ENCODE results near the gene DPP9. TPM values are rescaled to one million over a fixed set of nuclear protein-coding genes. Genes with fewer than 3 reads are reported as not detected.

Gene DPP9
- polyA plus RNA-seq, 1 of the 3 experiments (the other 2 are of a cell fraction), result 17.1 TPM

GRCh38 chr19:4664642-4665041, 59.0 kb downstream of the DPP9 start:
- TF ChIP-seq USF2 (IDR thresholded peaks at IDR 0.05; ENCODE audit: borderline replicate concordance, low read depth, low read length) (no peak), PBX3 (IDR thresholded peaks at IDR 0.05) (no peak), NRF1 (IDR thresholded peaks at IDR 0.05; ENCODE audit: low read depth, low read length) (no peak), FOXM1 (IDR thresholded peaks at IDR 0.05; ENCODE audit: low read depth) (no peak), MEF2A (IDR thresholded peaks at IDR 0.05; ENCODE audit: borderline replicate concordance, low read depth) (no peak), GATA2 (CRISPR knock-in tag; IDR thresholded peaks at IDR 0.05) (no peak), SMC3 (IDR thresholded peaks at IDR 0.05; ENCODE audit: low read depth, low read length) (no peak), TEAD4 (IDR thresholded peaks at IDR 0.05; ENCODE audit: borderline replicate concordance, insufficient read depth) (no peak), RFX5 (IDR thresholded peaks at IDR 0.05; ENCODE audit: low read length) (no peak), POLR2AphosphoS5 (IDR thresholded peaks at IDR 0.05; ENCODE audit: low read depth, low read length) (no peak), JUND (IDR thresholded peaks at IDR 0.05) (no peak), ZBTB33 (IDR thresholded peaks at IDR 0.05; ENCODE audit: borderline replicate concordance, low read depth) (no peak), FOSL2 (IDR thresholded peaks at IDR 0.05; ENCODE audit: borderline replicate concordance, low read depth) (no peak), GABPA (IDR thresholded peaks at IDR 0.05; ENCODE audit: low read depth) (no peak), TCF12 (IDR thresholded peaks at IDR 0.05) (no peak), TAF1 (IDR thresholded peaks at IDR 0.05; ENCODE audit: borderline replicate concordance, low read depth, low read length) (no peak), USF1 (IDR thresholded peaks at IDR 0.05; ENCODE audit: borderline replicate concordance, low read depth) (no peak), EZH2phosphoT487 (IDR thresholded peaks at IDR 0.05; ENCODE audit: borderline replicate concordance, low read depth) (no peak), REST (IDR thresholded peaks at IDR 0.05; ENCODE audit: low read depth, low read length) (no peak)
- DNase-seq, result no peak
- Histone ChIP-seq H3K27ac (ENCODE audit: low read depth in 2 of 2, low read length in 1 of 2) (no peak overlapping the region), H3K36me3 (replicated peaks in 1 of 2; ENCODE audit: control insufficient read depth in 1 of 2, insufficient read depth in 2 of 2, low read length in 1 of 2) (peaks cover 31 to 33% of the 10 kb centered on the region in 2 experiments), H3K9me2 (no peaks in the 10 kb centered on the region), H3K27me3 (ENCODE audit: insufficient read depth) (no peaks in the 10 kb centered on the region), H3K4me1 (ENCODE audit: control insufficient read depth in 1 of 2, insufficient read depth in 2 of 2, low read depth in 1 of 2, low read length in 1 of 2) (peaks cover 0 to 7% of the 10 kb centered on the region in 2 experiments; a peak in 2 of 4 replicates), H3K9ac (no peak overlapping the region), H3K79me2 (ENCODE audit: insufficient read depth) (peaks cover 33% of the 10 kb centered on the region), H2AFZ (ENCODE audit: low read depth) (no peak overlapping the region), H3K4me2 (no peak overlapping the region), H4K20me1 (ENCODE audit: insufficient read depth) (no peaks in the 10 kb centered on the region), H3K4me3 (ENCODE audit: low read depth in 2 of 2, low read length in 1 of 2) (no peak overlapping the region), H3F3A (replicated peaks; ENCODE audit: insufficient read depth) (peaks cover 3% of the 10 kb centered on the region), H3K9me3 (no peaks in the 10 kb centered on the region)
- WGBS (ENCODE audit: low lambda C conversion rate), result 84% methylated on average over 6 of the region's 12 CpGs
- ChIA-PET POLR2A (no interaction called here), CTCF (no interaction called here)
